Measurements from ENCODE around the gene HOXB4.

Gene HOXB4

GRCh38 chr17:48621410-48622392 is 43.6 kb upstream of the HOXB4 start:
- Histone ChIP-seq H3K9me3 (ENCODE audit: control insufficient read depth in 1 of 2, low read length in 2 of 2) (no peaks in the 10 kb centered on the region), H3K9ac (ENCODE audit: low read depth in 1 of 2, low read length in 2 of 2) (no peak overlapping the region), H3K27me3 (ENCODE audit: control insufficient read depth in 1 of 2, insufficient read depth in 2 of 2, low read length in 2 of 2) (peaks cover 91 to 99% of the 10 kb centered on the region in 2 donors), H3K36me3 (ENCODE audit: control insufficient read depth in 1 of 2, insufficient read depth in 2 of 2, low read length in 2 of 2) (no peaks in the 10 kb centered on the region), H3K4me3 (ENCODE audit: low read depth in 1 of 2, low read length in 2 of 2) (no peak overlapping the region), H3K27ac (ENCODE audit: low read depth, low read length) (no peak overlapping the region), H3K4me1 (ENCODE audit: control insufficient read depth in 1 of 2, insufficient read depth in 2 of 2, low read length in 2 of 2) (peaks cover 10 to 17% of the 10 kb centered on the region in 2 donors)

- Histone ChIP-seq H3K27ac (ENCODE audit: low read depth, low read length) (no peak overlapping the region), H3K4me1 (ENCODE audit: control insufficient read depth in 1 of 2, insufficient read depth in 2 of 2, low read length in 2 of 2) (peaks cover 6 to 10% of the 10 kb centered on the region in 2 donors), H3K9me3 (ENCODE audit: control insufficient read depth in 1 of 2, low read length in 2 of 2) (no peaks in the 10 kb centered on the region), H3K36me3 (ENCODE audit: control insufficient read depth in 1 of 2, insufficient read depth in 2 of 2, low read length in 2 of 2) (no peaks in the 10 kb centered on the region), H3K9ac (ENCODE audit: low read depth in 1 of 2, low read length in 2 of 2) (no peak overlapping the region), H3K27me3 (ENCODE audit: control insufficient read depth in 1 of 2, insufficient read depth in 2 of 2, low read length in 2 of 2) (peaks cover 95 to 100% of the 10 kb centered on the region in 2 donors), H3K4me3 (ENCODE audit: low read depth in 1 of 2, low read length in 2 of 2) (no peak overlapping the region)
These were observed 42.5 kb upstream of the HOXB4 start for GRCh38 chr17:48620461-48621139.

GRCh38 chr17:48619826-48620449 is 41.8 kb upstream of the HOXB4 start:
- Histone ChIP-seq H3K9me3 (ENCODE audit: control insufficient read depth in 1 of 2, low read length in 2 of 2) (no peaks in the 10 kb centered on the region), H3K27ac (ENCODE audit: low read depth, low read length) (no peak overlapping the region), H3K9ac (ENCODE audit: low read depth in 1 of 2, low read length in 2 of 2) (no peak overlapping the region), H3K4me3 (ENCODE audit: low read depth in 1 of 2, low read length in 2 of 2) (no peak overlapping the region), H3K4me1 (ENCODE audit: control insufficient read depth in 1 of 2, insufficient read depth in 2 of 2, low read length in 2 of 2) (peaks cover 6 to 7% of the 10 kb centered on the region in 2 donors), H3K36me3 (ENCODE audit: control insufficient read depth in 1 of 2, insufficient read depth in 2 of 2, low read length in 2 of 2) (no peaks in the 10 kb centered on the region), H3K27me3 (ENCODE audit: control insufficient read depth in 1 of 2, insufficient read depth in 2 of 2, low read length in 2 of 2) (peaks cover 94 to 100% of the 10 kb centered on the region in 2 donors)

DNA sequence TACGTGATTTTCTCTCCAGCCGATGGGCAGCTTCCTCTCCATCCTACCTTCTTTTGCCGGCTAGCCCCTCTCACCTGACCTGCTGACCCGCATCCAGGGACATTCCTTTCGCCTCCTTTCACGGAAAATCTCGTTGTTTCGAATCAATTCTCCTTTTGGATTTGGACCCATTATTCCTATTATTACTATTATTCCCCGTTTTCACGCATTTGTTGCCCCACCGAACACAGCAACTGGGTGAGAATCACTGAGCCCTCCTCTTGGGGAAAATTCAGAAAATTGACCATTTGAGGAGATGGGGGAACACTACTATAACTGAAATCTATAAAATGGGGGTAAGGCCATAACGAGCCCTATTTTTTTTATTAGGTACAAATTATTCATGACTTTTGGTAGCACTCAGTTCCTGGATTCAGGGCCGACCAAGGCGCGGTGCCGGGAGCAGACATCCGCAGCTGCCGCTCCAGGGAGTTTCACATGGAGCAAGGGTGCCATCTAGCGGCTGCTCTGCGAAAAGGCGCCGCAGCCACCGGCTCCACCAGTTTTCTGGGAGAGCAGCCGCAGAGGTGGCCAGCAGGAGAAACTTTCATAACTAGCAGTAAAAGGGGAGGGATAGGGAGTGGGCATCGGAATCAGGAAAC is 40.2 kb upstream of the HOXB4 start:
- H3K4me1 ChIP-seq (ENCODE audit: control insufficient read depth in 1 of 2, insufficient read depth in 2 of 2, low read length in 2 of 2): peaks cover 6 to 13% of the 10 kb centered on the region in 2 donors
- H3K9ac ChIP-seq (ENCODE audit: low read depth in 1 of 2, low read length in 2 of 2): no peak overlapping the region
- H3K27me3 ChIP-seq (ENCODE audit: control insufficient read depth in 1 of 2, insufficient read depth in 2 of 2, low read length in 2 of 2): peaks cover 89 to 100% of the 10 kb centered on the region in 2 donors
- no peak overlapping the region for H3K27ac ChIP-seq (ENCODE audit: low read depth, low read length)
- no peaks in the 10 kb centered on the region for H3K9me3 ChIP-seq (ENCODE audit: control insufficient read depth in 1 of 2, low read length in 2 of 2)
- H3K4me3 ChIP-seq (ENCODE audit: low read depth in 1 of 2, low read length in 2 of 2): peak overlapping the region in 1 of 2 donors; percentile 8
- H3K36me3 ChIP-seq (ENCODE audit: control insufficient read depth in 1 of 2, insufficient read depth in 2 of 2, low read length in 2 of 2): no peaks in the 10 kb centered on the region

DNA sequence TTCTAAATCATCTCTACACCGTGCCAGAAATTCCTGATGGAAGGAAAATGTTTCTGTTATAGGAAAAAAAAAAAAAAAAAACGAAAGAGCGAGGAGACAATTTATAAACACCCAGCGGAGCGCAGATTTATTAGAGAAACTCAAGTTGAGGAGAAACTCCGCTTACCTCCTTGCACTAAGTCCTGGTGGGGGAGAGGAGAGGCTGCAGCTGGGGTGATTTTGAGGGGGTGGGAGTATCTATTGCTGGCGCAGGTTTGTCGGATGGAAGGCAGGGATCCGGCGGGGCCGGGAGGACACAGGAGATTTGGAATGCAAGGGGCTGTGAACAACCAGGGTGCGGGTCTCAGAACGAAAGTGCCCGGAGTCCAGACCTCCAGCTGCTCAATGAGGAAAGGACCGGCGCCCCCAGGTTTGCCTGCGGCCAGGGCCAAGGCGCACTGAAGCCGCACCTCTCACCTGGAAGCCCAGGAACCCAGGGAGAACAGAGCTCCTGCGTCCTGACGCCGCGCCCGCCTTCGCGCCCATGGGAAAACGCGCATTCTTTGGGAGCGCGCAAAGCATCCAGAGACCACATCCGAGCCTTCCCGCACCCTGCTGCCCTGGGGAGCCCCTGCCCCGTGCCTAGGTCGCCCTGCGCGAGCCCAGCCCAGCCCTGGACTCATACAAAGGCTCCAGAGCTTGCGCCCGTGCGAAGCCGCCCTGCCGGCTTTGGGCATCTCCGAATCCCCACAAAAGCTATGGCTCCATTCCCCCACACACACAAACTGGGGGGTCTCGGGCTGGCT is 39.5 kb upstream of the HOXB4 start:
- H3K27ac ChIP-seq (ENCODE audit: low read depth, low read length): no peak overlapping the region
- H3K9ac ChIP-seq (ENCODE audit: low read depth in 1 of 2, low read length in 2 of 2): no peak overlapping the region
- no peaks in the 10 kb centered on the region for H3K36me3 ChIP-seq (ENCODE audit: control insufficient read depth in 1 of 2, insufficient read depth in 2 of 2, low read length in 2 of 2)
- H3K4me3 ChIP-seq (ENCODE audit: low read depth in 1 of 2, low read length in 2 of 2): no peak overlapping the region
- H3K27me3 ChIP-seq (ENCODE audit: control insufficient read depth in 1 of 2, insufficient read depth in 2 of 2, low read length in 2 of 2): peaks cover 82 to 98% of the 10 kb centered on the region in 2 donors
- peaks cover 6 to 13% of the 10 kb centered on the region in 2 donors for H3K4me1 ChIP-seq (ENCODE audit: control insufficient read depth in 1 of 2, insufficient read depth in 2 of 2, low read length in 2 of 2)
- H3K9me3 ChIP-seq (ENCODE audit: control insufficient read depth in 1 of 2, low read length in 2 of 2): no peaks in the 10 kb centered on the region

DNA sequence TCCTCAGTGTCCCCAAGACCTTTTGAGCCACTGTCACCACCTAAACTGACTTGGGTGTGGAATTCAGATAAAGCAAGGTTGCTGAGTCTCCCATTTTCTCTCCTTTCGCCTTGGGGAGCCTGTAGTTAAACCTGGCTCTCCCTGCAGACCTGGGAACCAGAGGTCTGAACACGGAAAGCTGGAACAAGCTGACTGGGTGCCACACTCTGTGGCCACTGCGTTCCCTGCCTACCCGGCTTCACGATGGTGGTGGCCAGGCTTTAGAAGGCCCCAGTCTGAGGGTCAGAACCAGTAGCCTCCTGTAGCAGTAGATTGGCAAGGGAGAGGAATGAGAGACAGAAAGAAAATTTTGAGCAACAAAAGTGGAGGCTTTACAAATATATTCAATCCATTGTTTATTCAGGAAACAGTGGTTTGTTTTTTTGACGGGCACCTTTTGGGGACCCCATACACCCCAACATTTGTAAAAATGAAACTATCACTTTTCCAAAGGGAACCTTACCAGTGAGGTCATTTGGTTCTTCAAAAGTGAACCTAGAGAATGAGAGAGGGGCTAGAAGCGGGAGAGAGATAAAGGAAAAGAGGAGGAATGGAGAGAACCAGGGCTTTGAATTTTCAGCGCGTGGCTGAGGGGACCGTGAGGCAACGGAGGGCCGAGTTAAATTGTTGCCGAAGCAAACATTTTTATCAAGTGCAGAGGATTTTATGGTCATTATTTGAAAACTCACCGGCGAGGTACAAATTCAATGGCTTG is 38.7 kb upstream of the HOXB4 start:
- H3K9me3 ChIP-seq (ENCODE audit: control insufficient read depth in 1 of 2, low read length in 2 of 2): no peaks in the 10 kb centered on the region
- H3K36me3 ChIP-seq (ENCODE audit: control insufficient read depth in 1 of 2, insufficient read depth in 2 of 2, low read length in 2 of 2): no peaks in the 10 kb centered on the region
- H3K9ac ChIP-seq (ENCODE audit: low read depth in 1 of 2, low read length in 2 of 2): no peak overlapping the region
- no peak overlapping the region for H3K4me3 ChIP-seq (ENCODE audit: low read depth in 1 of 2, low read length in 2 of 2)
- peaks cover 80 to 96% of the 10 kb centered on the region in 2 donors for H3K27me3 ChIP-seq (ENCODE audit: control insufficient read depth in 1 of 2, insufficient read depth in 2 of 2, low read length in 2 of 2)
- H3K4me1 ChIP-seq (ENCODE audit: control insufficient read depth in 1 of 2, insufficient read depth in 2 of 2, low read length in 2 of 2): peaks cover 6 to 15% of the 10 kb centered on the region in 2 donors
- no peak overlapping the region for H3K27ac ChIP-seq (ENCODE audit: low read depth, low read length)

GRCh38 chr17:48615963-48616716 is 38.0 kb upstream of the HOXB4 start:
- Histone ChIP-seq H3K9me3 (ENCODE audit: control insufficient read depth in 1 of 2, low read length in 2 of 2) (no peaks in the 10 kb centered on the region), H3K4me1 (ENCODE audit: control insufficient read depth in 1 of 2, insufficient read depth in 2 of 2, low read length in 2 of 2) (peaks cover 6 to 18% of the 10 kb centered on the region in 2 donors), H3K27me3 (ENCODE audit: control insufficient read depth in 1 of 2, insufficient read depth in 2 of 2, low read length in 2 of 2) (peaks cover 80 to 96% of the 10 kb centered on the region in 2 donors), H3K9ac (ENCODE audit: low read depth in 1 of 2, low read length in 2 of 2) (no peak overlapping the region), H3K27ac (ENCODE audit: low read depth, low read length) (no peak overlapping the region), H3K36me3 (ENCODE audit: control insufficient read depth in 1 of 2, insufficient read depth in 2 of 2, low read length in 2 of 2) (no peaks in the 10 kb centered on the region), H3K4me3 (ENCODE audit: low read depth in 1 of 2, low read length in 2 of 2) (no peak overlapping the region)

- Histone ChIP-seq H3K27ac (ENCODE audit: low read depth, low read length) (peak within 1 kb of the TSS; percentile 42), H3K9me3 (ENCODE audit: control insufficient read depth in 1 of 2, low read length in 2 of 2) (no peaks in the 10 kb centered on the region), H3K4me1 (ENCODE audit: control insufficient read depth in 1 of 2, insufficient read depth in 2 of 2, low read length in 2 of 2) (peaks cover 6 to 26% of the 10 kb centered on the region in 2 donors), H3K9ac (ENCODE audit: low read depth in 1 of 2, low read length in 2 of 2) (no peak within 1 kb of the TSS), H3K36me3 (ENCODE audit: control insufficient read depth in 1 of 2, insufficient read depth in 2 of 2, low read length in 2 of 2) (no peaks in the 10 kb centered on the region), H3K4me3 (ENCODE audit: low read depth in 1 of 2, low read length in 2 of 2) (no peak within 1 kb of the TSS), H3K27me3 (ENCODE audit: control insufficient read depth in 1 of 2, insufficient read depth in 2 of 2, low read length in 2 of 2) (peaks cover 78 to 96% of the 10 kb centered on the region in 2 donors)
These were observed 37.2 kb upstream of the HOXB4 start, which contains the start of gene HOXB8 for GRCh38 chr17:48615047-48615962. TSS of gene HOXB8 (minus strand) at chr17:48615292. CDS start at chr17:48614704, 588 bp downstream.

Data from duodenal mucosa (tissue), 2 donors.